IPS-18a (cell line): Measurements from ENCODE around the gene BCKDHB.
"Not testable (repeated sequence)": the region's sequence is repeated elsewhere in the genome, so short reads cannot be mapped to it uniquely, and the experiment has no call there.

ENCODE experiments used
- H3K27ac ChIP-seq: one replicate; pipeline ENCODE4 v1.5.1; 2013; ENCODE audit warnings: low read length
- H3K27me3 ChIP-seq: one replicate; pipeline ENCODE4 v1.6.1; 2013; ENCODE audit warnings: mild to moderate bottlenecking, low read length; ENCODE audit not compliant: control insufficient read depth, insufficient read depth
- H3K36me3 ChIP-seq: one replicate; pipeline ENCODE4 v1.6.1; 2013; ENCODE audit warnings: low read depth, low read length; ENCODE audit not compliant: control insufficient read depth
- H3K4me1 ChIP-seq: one replicate; pipeline ENCODE4 v1.6.1; 2013; ENCODE audit warnings: low read depth, low read length; ENCODE audit not compliant: control insufficient read depth
- H3K4me3 ChIP-seq: one replicate; pipeline ENCODE4 v1.5.1; 2013; ENCODE audit warnings: low read length
- H3K9ac ChIP-seq: one replicate; pipeline ENCODE4 v1.6.1; 2013; ENCODE audit warnings: mild to moderate bottlenecking, low read length, moderate library complexity
- H3K9me3 ChIP-seq: one replicate; pipeline ENCODE4 v1.6.1; 2013; ENCODE audit warnings: low read depth, low read length; ENCODE audit not compliant: control insufficient read depth

Gene BCKDHB

GRCh38 chr6:80271074-80271473 lies 164.6 kb downstream of the BCKDHB start:
- Histone ChIP-seq H3K4me3 (no peak overlapping the region), H3K27ac (no peak overlapping the region), H3K27me3 (no peaks in the 10 kb centered on the region), H3K4me1 (no peaks in the 10 kb centered on the region), H3K9me3 (no peaks in the 10 kb centered on the region), H3K36me3 (no peaks in the 10 kb centered on the region), H3K9ac (no peak overlapping the region)

- Histone ChIP-seq H3K27me3 (no peaks in the 10 kb centered on the region), H3K27ac (no peak overlapping the region), H3K9ac (no peak overlapping the region), H3K9me3 (no peaks in the 10 kb centered on the region), H3K36me3 (no peaks in the 10 kb centered on the region), H3K4me1 (no peaks in the 10 kb centered on the region), H3K4me3 (no peak overlapping the region)
These were observed 166.5 kb downstream of the BCKDHB start for GRCh38 chr6:80272988-80273387.

GRCh38 chr6:80276861-80277260 lies 170.4 kb downstream of the BCKDHB start:
- Histone ChIP-seq H3K36me3 (no peaks in the 10 kb centered on the region), H3K4me3 (no peak overlapping the region), H3K9me3 (no peaks in the 10 kb centered on the region), H3K9ac (no peak overlapping the region), H3K27ac (no peak overlapping the region), H3K4me1 (no peaks in the 10 kb centered on the region), H3K27me3 (no peaks in the 10 kb centered on the region)

- H3K9me3 ChIP-seq = no peaks in the 10 kb centered on the region
- no peak overlapping the region for H3K27ac ChIP-seq
- H3K36me3 ChIP-seq = no peaks in the 10 kb centered on the region
- no peaks in the 10 kb centered on the region for H3K27me3 ChIP-seq
- no peak overlapping the region for H3K4me3 ChIP-seq
- H3K9ac ChIP-seq = no peak overlapping the region
- no peaks in the 10 kb centered on the region for H3K4me1 ChIP-seq
These were observed 171.0 kb downstream of the BCKDHB start for GRCh38 chr6:80277501-80277900.

- H3K36me3 ChIP-seq = no peaks in the 10 kb centered on the region
- no peak overlapping the region for H3K4me3 ChIP-seq
- no peaks in the 10 kb centered on the region for H3K9me3 ChIP-seq
- no peaks in the 10 kb centered on the region for H3K27me3 ChIP-seq
- H3K9ac ChIP-seq = no peak overlapping the region
- H3K4me1 ChIP-seq = no peaks in the 10 kb centered on the region
- no peak overlapping the region for H3K27ac ChIP-seq
These were observed 174.0 kb downstream of the BCKDHB start for GRCh38 chr6:80280262-80281010.

- Histone ChIP-seq H3K4me3 (no peak overlapping the region), H3K36me3 (no peaks in the 10 kb centered on the region), H3K4me1 (no peaks in the 10 kb centered on the region), H3K9me3 (no peaks in the 10 kb centered on the region), H3K27me3 (no peaks in the 10 kb centered on the region), H3K27ac (no peak overlapping the region), H3K9ac (no peak overlapping the region)
These were observed 176.6 kb downstream of the BCKDHB start for GRCh38 chr6:80282913-80283554.

- Histone ChIP-seq H3K27ac (no peak overlapping the region), H3K36me3 (no peaks in the 10 kb centered on the region), H3K9me3 (no peaks in the 10 kb centered on the region), H3K27me3 (no peaks in the 10 kb centered on the region), H3K9ac (no peak overlapping the region), H3K4me3 (no peak overlapping the region), H3K4me1 (no peaks in the 10 kb centered on the region)
These were observed 180.6 kb downstream of the BCKDHB start for GRCh38 chr6:80287112-80287511.

GRCh38 chr6:80287607-80288006 lies 181.1 kb downstream of the BCKDHB start:
- H3K4me1 ChIP-seq = no peaks in the 10 kb centered on the region
- no peak overlapping the region for H3K4me3 ChIP-seq
- no peaks in the 10 kb centered on the region for H3K36me3 ChIP-seq
- no peak overlapping the region for H3K27ac ChIP-seq
- H3K9ac ChIP-seq = no peak overlapping the region
- H3K27me3 ChIP-seq = no peaks in the 10 kb centered on the region
- peaks cover 2% of the 10 kb centered on the region for H3K9me3 ChIP-seq

GRCh38 chr6:80289727-80290126 lies 183.3 kb downstream of the BCKDHB start:
- no peak overlapping the region for H3K27ac ChIP-seq
- no peaks in the 10 kb centered on the region for H3K27me3 ChIP-seq
- no peak overlapping the region for H3K9ac ChIP-seq
- H3K36me3 ChIP-seq = no peaks in the 10 kb centered on the region
- no peak overlapping the region for H3K4me3 ChIP-seq
- H3K4me1 ChIP-seq = no peaks in the 10 kb centered on the region
- peaks cover 16% of the 10 kb centered on the region for H3K9me3 ChIP-seq

GRCh38 chr6:80294531-80294930 lies 188.1 kb downstream of the BCKDHB start:
- not testable (repeated sequence) for H3K4me3 ChIP-seq, H3K9ac ChIP-seq, H3K4me1 ChIP-seq, H3K27me3 ChIP-seq, H3K36me3 ChIP-seq, H3K27ac ChIP-seq
- H3K9me3 ChIP-seq = peaks cover 18% of the 10 kb centered on the region

- Histone ChIP-seq H3K9ac (no peak overlapping the region), H3K27ac (no peak overlapping the region), H3K4me3 (no peak overlapping the region), H3K4me1 (no peaks in the 10 kb centered on the region), H3K9me3 (no peaks in the 10 kb centered on the region), H3K36me3 (no peaks in the 10 kb centered on the region), H3K27me3 (no peaks in the 10 kb centered on the region)
These were observed 196.2 kb downstream of the BCKDHB start for GRCh38 chr6:80302716-80303115.

GRCh38 chr6:80304014-80304413 lies 197.5 kb downstream of the BCKDHB start:
- Histone ChIP-seq H3K27me3 (no peaks in the 10 kb centered on the region), H3K4me3 (no peak overlapping the region), H3K9me3 (no peaks in the 10 kb centered on the region), H3K4me1 (no peaks in the 10 kb centered on the region), H3K9ac (no peak overlapping the region), H3K36me3 (no peaks in the 10 kb centered on the region), H3K27ac (no peak overlapping the region)
